Retinal pigment epithelial cell (primary cell): ENCODE data around the gene ADAMTSL3.

Experiments
- DNase-seq: peaks from one replicate; pipeline ENCODE4 v3.0.0-alpha.2; 2010; ENCODE audit warnings: low read depth
- H3K4me3 ChIP-seq: 2 replicates; pipeline ENCODE4 v1.5.1; 2011; ENCODE audit warnings: mild to moderate bottlenecking, low read length, control low read depth, moderate library complexity
- CTCF ChIP-seq: conservative IDR thresholded peaks from 2 replicates; pipeline ENCODE4 v1.5.1; 2011; ENCODE audit warnings: low read depth, low read length, control low read depth, inconsistent platforms

The ADAMTSL3 gene

GRCh38 chr15:83766339-83766738 lies 112.4 kb downstream of the ADAMTSL3 start:
- TF ChIP-seq CTCF: no peak
- DNase-seq: no peak
- no peak overlapping the region for H3K4me3 ChIP-seq

- peak; percentile 74 for DNase-seq
- no peak for TF ChIP-seq CTCF
- no peak overlapping the region for H3K4me3 ChIP-seq
These were observed 113.8 kb downstream of the ADAMTSL3 start for GRCh38 chr15:83767741-83768140.

- H3K4me3 ChIP-seq: no peak overlapping the region
- no peak for TF ChIP-seq CTCF
- DNase-seq: peak; percentile 43
These were observed 115.6 kb downstream of the ADAMTSL3 start for GRCh38 chr15:83769411-83769999.

- no peak overlapping the region for H3K4me3 ChIP-seq
- no peak for TF ChIP-seq CTCF
- no peak for DNase-seq
These were observed 121.8 kb downstream of the ADAMTSL3 start for GRCh38 chr15:83775738-83776137.

GRCh38 chr15:83776986-83777385 lies 123.1 kb downstream of the ADAMTSL3 start:
- H3K4me3 ChIP-seq: no peak overlapping the region
- DNase-seq: no peak
- TF ChIP-seq CTCF: no peak

- H3K4me3 ChIP-seq: no peak overlapping the region
- no peak for DNase-seq
- no peak for TF ChIP-seq CTCF
These were observed 129.3 kb downstream of the ADAMTSL3 start for GRCh38 chr15:83783227-83783626.

- DNase-seq: peak; percentile 8
- no peak for TF ChIP-seq CTCF
- no peak overlapping the region for H3K4me3 ChIP-seq
These were observed 131.1 kb downstream of the ADAMTSL3 start for GRCh38 chr15:83784975-83785374.
